GM18502 (cell line): ENCODE data around the gene MZF1.
"Not testable (repeated sequence)": the region's sequence is repeated elsewhere in the genome, so short reads cannot be mapped to it uniquely, and the experiment has no call there.

Source experiments
- ATAC-seq: cut with Tn5 transposase; IDR thresholded peaks from one replicate; pipeline ENCODE4 v1.9.1; 2021; ENCODE audit warnings: mild to moderate bottlenecking; ENCODE audit not compliant: unreplicated experiment, poor library complexity

MZF1 gene

DNA sequence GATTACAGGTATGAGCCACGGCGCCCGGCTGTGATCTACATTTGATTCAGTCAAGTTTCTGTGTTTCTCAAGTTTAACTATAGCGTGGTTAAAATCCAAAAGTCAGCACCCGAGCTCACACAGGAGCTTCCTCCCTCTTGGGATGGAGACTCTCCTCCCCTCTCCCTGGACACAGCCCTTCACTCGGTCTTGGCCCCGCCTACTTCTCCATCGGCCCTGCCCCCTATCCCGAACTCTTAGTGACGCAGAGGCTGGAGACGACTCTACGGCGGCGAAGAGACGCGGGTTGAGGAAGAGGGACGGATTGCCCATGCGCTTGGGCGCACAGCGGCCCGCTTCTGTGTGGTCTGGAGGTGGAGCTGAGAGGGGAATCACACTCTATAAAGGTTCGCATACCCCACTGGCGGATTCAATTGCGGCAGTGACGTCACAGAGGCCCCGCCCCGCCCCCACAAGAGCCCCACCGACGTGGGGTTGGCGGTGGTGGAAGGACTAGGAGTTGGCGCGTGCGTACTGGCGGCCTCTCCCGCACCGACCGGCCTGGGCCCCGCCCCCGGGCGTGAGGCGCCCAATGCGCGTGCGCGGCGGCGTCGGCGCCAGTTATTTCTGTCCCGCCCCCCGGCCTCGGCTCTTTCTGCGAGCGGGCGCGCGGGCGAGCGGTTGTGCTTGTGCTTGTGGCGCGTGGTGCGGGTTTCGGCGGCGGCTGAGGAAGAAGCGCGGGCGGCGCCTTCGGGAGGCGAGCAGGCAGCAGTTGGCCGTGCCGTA, 29.1 kb downstream of the MZF1 start, which contains the start of gene TRIM28:
Gene TRIM28, plus strand, starts transcription at position 239 of the 765 bp plus-strand sequence. CDS start 694 bp downstream, outside the sequence.
- peak; percentile 79 for ATAC-seq

DNA sequence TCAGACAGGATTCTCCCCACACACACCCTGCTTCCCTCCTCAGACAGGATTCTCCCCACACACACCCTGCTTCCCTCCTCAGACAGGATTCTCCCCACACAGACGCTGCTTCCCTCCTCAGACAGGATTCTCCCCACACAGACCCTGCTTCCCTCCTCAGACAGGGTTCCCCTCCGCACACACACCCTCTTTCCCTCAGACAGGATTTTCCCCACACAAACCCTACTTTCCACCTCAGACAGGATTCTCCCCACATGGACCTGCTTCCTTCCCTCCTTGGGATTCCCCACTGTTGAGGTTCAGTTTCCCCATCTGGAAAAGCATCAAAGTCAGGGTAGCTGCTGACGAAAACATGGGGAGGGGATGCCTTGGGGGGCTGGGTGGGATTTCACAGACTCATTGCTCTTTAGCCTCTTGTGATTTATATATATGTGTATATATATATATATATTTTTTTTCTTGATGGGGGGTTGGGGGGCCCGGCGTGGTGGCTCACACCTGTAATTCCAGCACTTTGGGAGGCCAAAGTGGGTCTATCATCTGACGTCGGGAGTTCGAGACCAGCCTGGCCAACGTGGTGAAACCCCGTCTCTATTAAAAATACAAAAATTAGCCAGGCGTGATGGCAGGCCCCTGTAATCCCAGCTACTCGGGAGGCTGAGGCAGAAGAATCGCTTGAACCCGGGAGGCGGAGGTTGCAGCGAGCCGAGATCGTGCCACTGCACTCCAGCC, 30.3 kb downstream of the MZF1 start:
- ATAC-seq, result not testable (repeated sequence)

DNA sequence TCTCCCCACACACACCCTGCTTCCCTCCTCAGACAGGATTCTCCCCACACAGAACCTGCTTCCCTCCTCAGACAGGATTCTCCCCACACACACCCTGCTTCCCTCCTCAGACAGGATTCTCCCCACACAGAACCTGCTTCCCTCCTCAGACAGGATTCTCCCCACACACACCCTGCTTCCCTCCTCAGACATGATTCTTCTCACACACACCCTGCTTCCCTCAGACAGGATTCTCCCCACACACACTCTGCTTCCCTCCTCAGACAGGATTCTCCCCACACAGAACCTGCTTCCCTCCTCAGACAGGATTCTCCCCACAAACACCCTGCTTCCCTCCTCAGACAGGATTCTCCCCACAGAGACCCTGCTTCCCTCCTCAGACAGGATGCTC, 34.0 kb downstream of the MZF1 start:
- not testable (repeated sequence) for ATAC-seq

DNA sequence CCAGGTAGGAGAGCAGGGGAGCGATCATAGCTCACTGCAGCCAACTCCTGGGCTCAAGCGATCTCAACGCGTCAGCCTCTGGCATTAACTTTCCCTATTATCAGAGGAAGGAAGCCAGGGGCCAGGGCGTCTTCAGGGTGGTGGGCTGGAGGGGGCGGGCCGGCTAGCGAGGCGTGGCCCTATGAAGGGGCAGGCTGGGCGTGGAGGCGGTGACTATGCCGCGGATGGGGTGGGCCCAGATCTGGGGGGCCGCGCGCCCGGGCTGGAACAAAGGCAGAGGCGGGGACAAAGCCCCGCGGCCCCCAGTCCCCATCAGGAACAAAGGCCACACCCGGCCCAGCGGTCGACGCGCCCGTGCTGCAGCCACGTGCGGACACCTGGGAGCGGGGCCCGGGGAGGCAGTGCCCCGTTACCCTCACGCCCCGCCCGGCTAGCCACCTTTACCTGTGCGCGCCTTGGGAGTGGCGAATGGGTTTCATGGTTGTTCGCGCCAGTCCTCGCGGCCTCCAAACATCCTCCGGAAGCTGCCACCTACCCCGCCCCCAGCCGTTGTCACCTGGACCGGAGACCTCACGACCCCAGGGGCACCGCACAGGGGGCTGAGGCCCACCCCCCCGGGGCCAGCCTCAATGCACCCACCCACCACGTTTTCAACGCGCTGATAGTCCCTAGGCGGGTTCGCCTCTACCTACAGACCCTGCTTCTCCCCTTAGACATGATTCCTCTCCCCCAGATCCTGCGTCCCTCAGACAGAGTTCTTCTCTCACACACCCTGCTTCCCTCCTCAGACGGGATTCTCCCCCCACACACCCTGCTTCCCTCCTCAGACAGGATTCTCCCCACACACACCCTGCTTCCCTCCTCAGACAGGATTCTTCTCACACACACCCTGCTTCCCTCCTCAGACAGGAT, 34.6 kb downstream of the MZF1 start:
- ATAC-seq, result no peak

DNA sequence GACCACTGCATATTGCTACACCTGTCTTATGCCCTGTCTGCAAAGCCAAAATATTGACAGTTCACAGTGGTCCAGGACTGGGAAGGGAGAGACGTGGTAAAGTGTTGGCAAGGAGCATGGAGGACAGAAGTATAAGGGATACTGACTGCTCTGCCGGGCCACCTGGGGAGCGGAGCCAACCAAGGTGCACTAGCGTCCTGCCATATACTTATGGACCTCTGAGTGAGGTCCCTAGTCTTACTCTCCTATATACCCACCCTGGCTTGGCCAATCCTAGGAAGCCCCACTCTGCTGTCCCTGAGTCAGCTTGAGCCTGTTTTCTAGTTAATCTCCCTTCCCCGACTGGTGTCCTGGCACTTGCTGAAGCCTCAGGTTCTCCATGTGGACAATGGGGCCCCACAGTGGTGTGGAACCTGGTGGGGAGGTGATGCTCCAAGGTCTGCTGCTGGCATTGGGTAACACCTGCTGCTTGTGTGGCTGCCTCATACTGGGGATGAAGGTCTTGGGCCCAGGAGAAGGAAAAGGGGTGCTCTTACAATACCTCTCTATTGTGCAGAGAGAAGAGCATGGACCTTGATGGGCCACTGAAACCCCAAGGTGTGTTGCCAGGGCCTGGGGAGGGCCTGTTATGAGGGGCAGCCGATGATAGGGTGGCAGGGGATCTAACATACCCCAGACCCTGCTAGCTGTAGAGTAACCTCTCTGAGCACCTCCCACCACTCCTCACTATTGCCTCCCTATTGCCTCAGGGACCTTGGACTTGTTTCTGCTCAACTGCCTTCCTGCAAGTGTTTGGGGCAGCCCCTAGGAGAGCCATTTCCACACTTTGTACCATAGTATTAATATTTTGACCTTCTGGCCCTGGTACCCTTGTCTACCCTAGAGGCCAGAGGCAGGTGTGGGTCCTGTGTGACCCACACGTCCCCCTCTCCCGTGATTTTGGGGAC, 36.0 kb downstream of the MZF1 start:
- no peak for ATAC-seq

DNA sequence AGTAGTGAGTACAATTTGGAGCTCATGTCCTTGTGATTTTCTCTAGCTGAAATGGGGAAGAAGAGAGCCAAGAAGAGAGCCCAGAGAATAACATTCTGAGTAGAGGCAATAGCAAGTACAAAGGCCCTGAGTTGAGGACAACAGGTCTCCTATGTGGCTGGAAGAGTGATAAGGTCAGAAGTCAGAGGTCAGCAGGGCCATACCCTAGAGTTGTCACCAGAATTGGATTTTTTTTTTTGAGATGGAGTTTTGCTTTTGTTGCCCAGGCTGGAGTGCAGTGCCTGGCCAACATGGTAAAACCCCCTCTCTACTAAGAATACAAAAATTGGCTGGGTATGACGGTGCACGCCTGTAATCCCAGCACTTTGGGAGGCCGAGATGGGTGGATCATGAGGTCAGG, 37.3 kb downstream of the MZF1 start:
- ATAC-seq, result no peak

DNA sequence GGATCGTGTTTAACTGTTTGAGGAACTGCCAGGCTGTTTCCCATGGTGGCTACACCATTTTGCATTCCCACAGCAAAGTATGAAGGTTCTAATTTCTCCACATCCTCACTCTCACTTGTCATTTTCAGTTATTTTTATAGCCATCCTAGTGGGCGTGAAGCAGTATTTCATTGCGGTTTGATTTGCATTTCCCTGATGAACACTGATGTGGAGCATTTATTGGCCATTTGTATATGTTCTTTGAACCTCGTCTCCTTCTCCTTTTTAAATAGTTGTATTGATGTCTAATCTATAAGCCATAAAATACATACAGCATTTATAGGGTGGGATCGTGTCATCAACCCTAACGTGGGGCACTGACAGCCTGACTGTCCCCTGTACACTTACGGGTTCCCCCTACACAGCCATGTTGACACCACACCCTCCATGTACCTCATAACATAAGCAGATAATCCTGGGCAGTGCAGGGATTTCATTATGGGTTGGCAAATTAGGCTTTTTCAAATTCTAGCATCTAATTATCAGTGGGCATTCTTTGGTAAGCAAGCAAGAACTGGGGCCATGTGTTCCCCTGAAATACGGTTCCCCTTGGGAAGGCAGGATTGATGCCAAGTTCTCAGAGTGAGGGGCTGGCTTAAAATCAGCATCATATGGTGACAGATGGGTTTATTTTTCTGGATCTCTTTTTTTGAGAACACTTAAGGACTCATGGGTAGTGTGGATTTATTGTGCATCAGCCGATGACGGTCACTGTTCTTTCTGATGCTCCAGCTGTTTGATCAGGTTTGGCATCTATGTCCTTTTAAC, 41.9 kb downstream of the MZF1 start:
- ATAC-seq, result no peak

DNA sequence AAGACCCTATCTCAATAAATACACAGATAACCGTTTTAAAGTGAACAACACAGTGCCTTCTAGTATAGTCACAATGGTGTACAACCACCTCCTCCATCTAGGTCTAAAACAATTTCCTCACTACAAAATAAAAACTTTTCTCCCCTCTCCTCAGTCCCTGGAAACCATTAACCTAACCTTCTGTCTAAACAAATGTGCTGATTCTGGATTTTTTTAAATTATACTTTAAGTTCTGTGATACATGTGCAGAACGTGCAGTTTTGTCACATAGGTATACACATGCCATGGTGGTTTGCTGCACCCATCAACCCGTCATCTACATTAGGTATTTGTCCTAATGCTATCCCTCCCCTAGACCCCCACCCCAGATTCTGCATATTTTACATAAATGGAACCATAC, 43.7 kb downstream of the MZF1 start:
- ATAC-seq, result no peak

DNA sequence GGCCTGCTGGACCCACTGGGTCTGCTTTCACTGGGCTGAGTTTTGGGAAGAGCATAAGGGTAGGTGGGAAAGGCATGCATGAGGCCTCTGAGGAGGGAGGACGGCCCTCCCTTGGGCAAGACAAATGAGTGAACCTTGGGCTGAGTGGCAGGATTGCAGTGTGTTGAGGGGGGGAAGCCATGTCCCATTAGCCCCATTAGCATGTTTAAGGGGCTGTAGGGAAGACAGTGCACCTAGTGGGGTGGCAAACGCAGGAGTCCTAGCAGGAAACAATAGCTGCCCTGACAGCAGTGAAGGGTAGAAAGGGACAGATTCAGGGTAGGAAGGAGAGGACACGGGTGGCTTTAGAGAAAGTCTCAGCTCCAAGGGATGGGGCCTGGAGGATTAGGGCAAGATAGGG, 50.4 kb downstream of the MZF1 start:
- ATAC-seq, result no peak

DNA sequence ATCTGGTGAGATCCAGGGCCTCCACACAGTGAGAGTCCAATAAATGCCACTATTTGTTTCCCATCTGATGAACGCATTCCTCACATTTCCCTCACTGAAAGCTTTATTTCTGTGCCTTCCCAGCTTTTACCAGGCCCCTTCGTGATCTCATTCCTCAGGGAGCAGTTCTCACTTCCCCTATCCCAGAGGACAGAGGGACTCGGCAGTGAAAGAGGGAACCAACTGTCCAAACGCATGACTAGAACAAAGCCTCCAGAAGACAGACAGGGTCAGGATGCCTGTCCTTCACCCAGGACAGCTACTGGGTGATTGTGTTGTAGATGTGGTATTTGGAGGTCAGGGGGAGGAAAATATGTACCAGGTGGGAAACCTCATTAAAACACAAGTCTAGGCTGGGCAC, 51.5 kb downstream of the MZF1 start:
- no peak for ATAC-seq

DNA sequence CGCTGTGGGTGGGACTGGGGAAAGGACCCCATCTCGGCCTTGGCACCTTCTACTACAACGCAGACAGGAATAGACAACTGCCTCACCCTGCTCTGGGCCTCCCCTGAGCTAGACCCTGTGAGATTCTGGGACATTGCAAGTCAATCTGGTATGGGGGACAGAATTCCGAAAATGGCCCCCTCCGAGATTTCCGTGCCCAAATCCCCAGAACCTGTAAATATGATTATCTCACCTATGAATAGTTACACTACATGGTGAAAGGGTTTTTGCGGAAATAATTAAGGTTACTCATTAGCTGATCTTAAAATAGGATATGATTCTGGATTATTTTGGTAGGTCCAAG, 52.9 kb downstream of the MZF1 start:
- ATAC-seq, result no peak

DNA sequence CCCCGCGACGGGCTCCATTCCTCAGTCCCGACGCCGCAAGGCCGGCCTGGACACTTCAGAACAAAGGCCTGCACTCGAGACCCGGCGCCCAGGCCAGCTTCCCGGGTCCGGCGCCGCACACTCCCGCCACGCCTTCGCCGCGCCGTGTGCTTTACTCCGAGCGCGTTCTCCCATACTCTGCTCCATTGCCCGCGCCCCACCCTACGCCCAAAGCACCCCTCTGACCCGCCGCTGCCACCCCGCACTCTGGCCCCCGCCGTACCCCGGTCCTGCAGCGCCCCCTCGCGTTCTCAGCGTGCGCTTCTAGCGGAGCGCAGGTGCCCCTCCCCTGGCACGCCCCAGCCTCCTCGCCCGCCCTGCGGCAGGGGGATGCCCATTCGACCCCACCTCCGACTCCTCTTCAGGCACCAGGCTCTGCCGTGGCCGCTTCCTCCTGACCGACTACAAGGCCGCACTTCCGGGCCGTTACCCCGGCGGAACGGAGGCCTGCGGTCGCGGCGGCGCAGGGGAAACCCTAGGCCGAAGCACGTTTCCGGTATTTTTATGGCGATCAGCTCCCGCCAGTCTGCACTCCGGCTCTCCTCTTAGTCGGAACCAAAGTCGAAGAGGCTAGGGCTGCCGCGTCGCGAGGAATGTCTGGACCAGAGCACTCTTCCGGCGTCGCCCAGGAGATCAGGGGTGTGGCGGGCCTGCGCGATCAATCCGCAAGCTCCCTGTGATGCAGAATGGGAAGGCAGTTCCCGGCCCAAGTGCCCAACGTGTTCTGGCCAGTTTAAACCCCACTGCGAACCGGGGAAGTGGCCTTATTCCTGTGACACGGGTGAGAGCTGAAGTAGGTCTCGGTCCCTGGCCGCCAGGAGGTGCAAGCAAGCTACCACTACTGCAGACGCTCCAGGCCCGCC, 53.5 kb downstream of the MZF1 start, which contains the start of gene ZBTB45:
Gene ZBTB45, minus strand, starts transcription at position 456 of the 902 bp plus-strand sequence. CDS start 2,137 bp downstream, outside the sequence.
- peak; percentile 76 for ATAC-seq

DNA sequence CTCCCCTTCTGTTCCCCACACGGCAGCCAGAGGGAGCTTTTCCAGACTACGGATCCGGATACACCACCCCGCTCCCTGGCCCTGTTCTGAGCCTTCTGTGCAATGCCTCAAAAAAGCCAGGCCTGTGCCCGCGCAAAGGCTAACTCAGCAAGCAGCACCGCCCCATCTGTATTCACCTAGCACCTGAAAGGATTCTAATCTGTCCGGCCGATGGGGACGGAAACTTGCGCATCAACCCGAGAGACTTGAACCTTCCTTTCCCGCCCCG, 54.1 kb downstream of the MZF1 start:
- ATAC-seq, result no peak

DNA sequence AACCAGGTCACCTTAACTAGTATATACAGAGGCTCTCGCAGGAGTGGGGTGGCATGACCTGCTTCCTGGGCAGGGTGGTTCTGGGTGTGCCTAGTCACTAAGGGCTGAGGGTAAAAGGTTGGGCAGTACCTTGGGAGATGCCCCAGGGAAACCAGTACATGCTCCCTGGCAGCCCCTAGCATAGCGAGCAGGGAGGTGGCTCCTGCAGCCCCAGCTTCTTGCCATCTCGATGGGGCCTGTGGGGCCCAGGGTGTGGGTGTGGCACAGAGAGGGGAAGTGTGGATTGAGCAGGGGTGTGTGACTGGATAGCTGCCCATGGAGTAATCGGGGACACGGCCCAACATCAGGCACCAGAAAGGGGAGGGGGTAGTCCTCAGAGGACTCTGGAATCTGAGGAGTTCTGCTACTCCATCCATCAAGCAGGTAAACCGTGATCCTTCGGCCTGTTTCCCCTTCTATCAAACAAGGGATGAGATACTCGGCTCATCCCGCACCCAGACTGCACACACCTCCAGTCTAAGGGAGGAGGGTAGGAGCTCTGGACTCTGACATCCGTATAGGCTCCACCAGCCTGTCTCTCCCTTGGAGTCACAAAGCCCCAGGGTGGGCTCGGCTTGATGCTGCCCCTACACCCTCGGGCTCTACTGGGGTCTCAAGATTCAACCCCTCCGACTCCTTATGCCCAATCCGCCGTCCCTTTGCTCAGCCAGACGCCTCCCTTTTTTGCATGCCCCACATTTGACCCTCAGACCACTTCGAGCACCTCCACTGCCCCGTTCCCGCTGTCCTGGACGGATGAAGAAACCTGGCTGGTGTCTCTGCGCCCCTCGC, 54.7 kb downstream of the MZF1 start:
- ATAC-seq, result no peak

DNA sequence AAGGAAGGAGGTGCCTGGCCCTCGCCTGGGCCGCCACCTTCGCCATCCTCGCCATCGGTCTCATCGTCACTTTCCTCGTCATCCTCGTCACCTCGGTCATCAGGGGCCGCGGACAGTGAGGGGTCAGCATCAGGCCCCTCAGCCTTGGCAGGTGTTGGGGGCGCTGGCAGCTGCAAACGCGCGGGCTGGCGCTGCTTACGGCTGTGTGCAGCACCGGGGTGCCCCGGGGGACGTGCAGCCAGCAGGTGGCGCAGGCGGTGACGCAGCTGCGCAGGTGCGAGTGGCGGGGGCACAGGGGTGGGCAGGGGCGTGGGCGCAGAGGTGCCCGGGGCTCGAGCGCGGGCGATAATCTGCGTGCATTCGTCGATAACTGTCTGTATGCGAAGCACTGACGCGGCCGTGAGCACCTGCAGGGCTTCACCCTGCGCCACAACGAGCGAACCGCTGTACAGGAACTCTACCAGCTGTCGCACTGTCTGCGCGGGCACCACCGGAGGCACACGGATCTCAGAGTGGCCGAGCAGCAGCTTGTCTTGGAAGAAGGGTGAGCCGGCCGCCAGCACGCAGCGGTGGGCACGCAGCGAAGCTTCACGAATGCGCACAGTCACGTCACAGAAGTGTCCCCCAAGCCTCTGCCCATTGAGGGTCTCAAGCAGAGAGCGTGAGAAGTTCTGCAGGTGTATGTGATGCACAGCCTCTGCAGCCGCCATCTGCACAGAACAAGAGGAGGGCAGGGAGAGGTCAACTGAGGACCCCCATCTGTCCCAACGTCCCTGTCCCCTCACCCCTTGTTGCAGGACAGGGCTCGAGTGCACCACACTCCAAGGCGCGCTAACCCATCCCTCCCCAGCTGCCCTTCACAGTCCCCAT, 55.9 kb downstream of the MZF1 start:
- ATAC-seq, result no peak

DNA sequence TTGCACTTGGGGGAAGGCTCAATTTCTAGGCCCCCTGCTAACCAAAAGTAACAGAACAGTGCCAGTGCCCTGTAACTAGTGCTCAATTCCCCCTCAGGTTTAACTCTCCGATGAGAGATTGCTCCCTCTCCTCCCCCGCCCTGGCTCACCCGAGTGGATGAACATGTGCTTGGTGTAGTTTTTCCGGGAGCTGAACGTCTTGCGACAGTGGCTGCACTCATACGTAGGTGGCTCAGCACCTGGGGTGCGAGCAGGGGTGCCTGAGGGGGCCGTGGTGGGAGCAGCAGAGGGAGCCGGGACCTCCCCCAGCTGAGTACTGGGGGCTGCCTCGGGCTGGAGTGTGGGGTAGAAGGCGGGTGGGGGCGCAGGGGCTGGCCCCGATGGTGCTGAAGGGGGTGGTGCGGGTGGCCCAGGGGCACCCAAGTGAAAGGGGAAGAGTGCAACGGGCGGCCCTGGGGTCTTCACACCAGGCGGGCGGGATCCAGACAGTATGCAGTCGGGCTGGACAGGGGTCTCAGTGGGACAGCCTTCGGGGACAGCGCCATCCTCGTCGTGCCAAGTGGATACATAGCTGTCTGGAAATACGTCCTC, 56.8 kb downstream of the MZF1 start:
- ATAC-seq, result no peak
